A549 (cell line): ENCODE data around the gene PLXNB2. TPM values are rescaled to one million over a fixed set of nuclear protein-coding genes. Genes with fewer than 3 reads are reported as not detected.
A peak's percentile ranks its signal among the peaks of the same experiment; 100 is the strongest.

ENCODE experiments used
- ATAC-seq, 2 experiments: fragments of 200-7000 bp in 1 of 2; fragments of >200 bp in 1 of 2; cut with Nextera tagmentation in 1 of 2; cut with Tn5 transposase in 1 of 2; 3 replicates each; pipeline versions ENCODE4 v1.8.0 to v1.9.1; 2018 to 2020; ENCODE audit warnings: mild to moderate bottlenecking in 1 of 2, moderate library complexity in 1 of 2
- CTCF ChIA-PET: fragments of 300-600 bp; sonication (Branson Sonifier 250); formaldehyde crosslinking; extraction: SDS; loops from one replicate; lab custom pipeline; 2021; ENCODE audit warnings: antibody characterized with exemption, inconsistent platforms; lab: Yijun Ruan, JAX
- POLR2A ChIA-PET: fragments of 350-600 bp; formaldehyde crosslinking; extraction: SDS; loops from one replicate; lab custom pipeline; 2021; ENCODE audit warnings: antibody characterized with exemption, inconsistent platforms; lab: Yijun Ruan, JAX
- DNase-seq, 2 experiments: peaks; one replicate each; pipeline versions ENCODE4 v3.0.0 to v3.0.0-alpha.2; 2011 to 2016; ENCODE audit warnings: low read depth in 1 of 2, low spot score in 1 of 2
- FAIRE-seq: peaks from 2 replicates; lab custom pipeline; 2011; peaks lifted over from hg19 to GRCh38; lab: Jason Lieb, UNC
- H3K27ac ChIP-seq, 2 experiments: fragments of >200 bp; sonication (Bioruptor Twin); formaldehyde crosslinking; 3 replicates each; pipeline ENCODE4 v1.5.1; 2016 to 2017
- H3K4me1 ChIP-seq: fragments of >200 bp; sonication (Bioruptor Twin); formaldehyde crosslinking; 3 replicates; pipeline ENCODE4 v1.6.1; 2016
- H3K4me2 ChIP-seq: fragments of >200 bp; sonication (Bioruptor Twin); formaldehyde crosslinking; 3 replicates; pipeline ENCODE4 v1.6.1; 2016
- H3K4me3 ChIP-seq: fragments of >200 bp; sonication (Bioruptor Twin); formaldehyde crosslinking; 3 replicates; pipeline ENCODE4 v1.5.1; 2016
- H3K9me3 ChIP-seq: fragments of >200 bp; sonication (Bioruptor Twin); formaldehyde crosslinking; 3 replicates; pipeline ENCODE4 v1.6.1; 2016
- EHF ChIP-seq: fragments of 250-450 bp; sonication (Bioruptor Pico); IDR thresholded peaks from 2 replicates; pipeline ENCODE4 v1.5.0; 2020; ENCODE audit warnings: mild to moderate bottlenecking
- GATA3 ChIP-seq: IDR thresholded peaks from 2 replicates; pipeline ENCODE4 v1.6.1; 2012; ENCODE audit warnings: borderline replicate concordance
- HDAC2 ChIP-seq: fragments of 200-600 bp; sonication (generic); IDR thresholded peaks from 2 replicates; pipeline ENCODE4 v1.6.1; 2016
- HEYL ChIP-seq: fragments of 250-450 bp; sonication (Bioruptor Pico); IDR thresholded peaks from 2 replicates; pipeline ENCODE4 v1.8.0; 2021; ENCODE audit warnings: mild to moderate bottlenecking, moderate library complexity
- JUN ChIP-seq, 2 experiments: fragments of >200 bp; sonication (Bioruptor Twin); formaldehyde crosslinking; IDR thresholded peaks; 2 replicates in 1 of 2; 3 replicates in 1 of 2; pipeline ENCODE4 v1.6.1; 2016 to 2017
- JUNB ChIP-seq: fragments of >200 bp; sonication (Bioruptor Twin); formaldehyde crosslinking; IDR thresholded peaks from 2 replicates; pipeline ENCODE4 v1.6.1; 2016
- KDM5A ChIP-seq: fragments of 200-600 bp; sonication (generic); IDR thresholded peaks from 2 replicates; pipeline ENCODE4 v1.6.1; 2016; ENCODE audit warnings: antibody characterized with exemption, mild to moderate bottlenecking
- MAFK ChIP-seq: fragments of 450-650 bp; IDR thresholded peaks from 2 replicates; pipeline ENCODE4 v1.6.1; 2014; ENCODE audit not compliant: partially characterized antibody
- MAZ ChIP-seq: fragments of 150-350 bp; IDR thresholded peaks from 2 replicates; pipeline ENCODE4 v1.6.1; 2014; ENCODE audit warnings: antibody characterized with exemption, low read depth, low read length, borderline replicate concordance
- MYC ChIP-seq: IDR thresholded peaks from 2 replicates; pipeline ENCODE4 v1.6.1; 2012; ENCODE audit warnings: mild to moderate bottlenecking, inconsistent platforms, low read length, improper control_type of control experiment, borderline replicate concordance
- NR3C1 ChIP-seq: fragments of >200 bp; sonication (Bioruptor Twin); formaldehyde crosslinking; IDR thresholded peaks from 3 replicates; pipeline ENCODE4 v1.6.1; 2017
- POLR2A ChIP-seq: IDR thresholded peaks from 2 replicates; pipeline ENCODE4 v1.6.1; 2012; ENCODE audit warnings: mild to moderate bottlenecking, low read length
- POLR2AphosphoS2 ChIP-seq: conservative IDR thresholded peaks from 2 replicates; pipeline ENCODE4 v1.6.1; 2012; ENCODE audit warnings: low read length, improper control_type of control experiment, inconsistent platforms
- RAD21 ChIP-seq, 2 experiments: fragments of >200 bp in 1 of 2; sonication (Bioruptor Twin) in 1 of 2; formaldehyde crosslinking in 1 of 2; IDR thresholded peaks in 1 of 2; conservative IDR thresholded peaks in 1 of 2; 2 replicates in 1 of 2; 3 replicates in 1 of 2; pipeline ENCODE4 v1.6.1; 2012 to 2018; ENCODE audit warnings: inconsistent platforms in 1 of 2
- SREBF2 ChIP-seq: fragments of 450-650 bp; IDR thresholded peaks from 2 replicates; pipeline ENCODE4 v1.6.1; 2014; ENCODE audit warnings: mild to moderate bottlenecking, moderate library complexity
- ZC3H11A ChIP-seq: fragments of 450-650 bp; IDR thresholded peaks from 2 replicates; pipeline ENCODE4 v1.6.1; 2014; ENCODE audit warnings: antibody characterized with exemption, mild to moderate bottlenecking
- ZNF302 ChIP-seq: fragments of 250-450 bp; sonication (Bioruptor Pico); IDR thresholded peaks from 2 replicates; pipeline ENCODE4 v1.9.0; 2021; ENCODE audit warnings: inconsistent platforms, mild to moderate bottlenecking, moderate library complexity
- WGBS: methylation state at CpG from one replicate; pipeline ENCODE4 v1.1.6; 2017; ENCODE audit errors: missing lambda C conversion rate; 5-methylcytosine and 5-hydroxymethylcytosine counted together
- polyA plus RNA-seq, 4 experiments: library from polyadenylated mRNA; depleted of rRNA in 3 of 4; stranded (reverse); fragments of >200 nt; fragmentation: RNase III in 1 of 4; extraction: RNeasy Plus Mini Kit Qiagen cat#74134 plus additional on column Dnase treatment in 1 of 4; gene quantifications; 2 replicates in 3 of 4; 3 replicates in 1 of 4; pipeline ENCODE4 v1.2.3, GENCODE V29; 2011 to 2017
- TF ChIP-seq, protein P1 (sequence below): fragments of >200 bp; sonication (Bioruptor Twin); formaldehyde crosslinking; IDR thresholded peaks from 3 replicates; pipeline ENCODE4 v1.5.1; 2016
- TF ChIP-seq, protein P2 (sequence below): fragments of 250-450 bp; sonication (Bioruptor Pico); IDR thresholded peaks from 2 replicates; pipeline ENCODE4 v1.5.0; 2021; ENCODE audit warnings: mild to moderate bottlenecking, moderate library complexity, borderline replicate concordance
- TF ChIP-seq, protein P3 (sequence below): IDR thresholded peaks from 2 replicates; pipeline ENCODE4 v1.6.1; 2012
- TF ChIP-seq, protein P4 (sequence below): IDR thresholded peaks from 2 replicates; pipeline ENCODE4 v1.6.1; 2012

The PLXNB2 gene
- polyA plus RNA-seq, 2 of the 4 experiments (the other 2 are of a cell fraction), result 24.6 to 64.4 TPM

DNA sequence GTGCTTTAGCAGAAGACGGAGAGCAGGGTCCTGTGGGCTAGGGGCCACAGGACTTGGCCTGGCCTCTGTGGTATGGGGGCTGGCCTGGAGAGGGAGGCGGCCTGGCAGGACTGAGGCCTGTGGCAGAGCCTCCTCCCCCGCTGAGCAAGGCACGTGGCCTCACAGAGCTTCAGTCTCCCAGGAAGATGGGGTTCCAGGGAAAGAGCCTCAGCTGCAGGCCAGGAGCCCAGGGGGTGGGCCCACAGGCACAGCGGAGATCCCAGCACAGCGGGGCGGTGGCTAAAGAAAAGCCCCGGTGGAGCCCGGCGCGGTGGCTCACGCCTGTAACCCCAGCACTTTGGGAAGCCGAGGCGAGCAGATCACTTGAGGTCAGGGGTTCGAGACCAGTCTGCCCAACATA is 48.1 kb downstream of the PLXNB2 start:
- DNase-seq (no peak), ATAC-seq (no peak), FAIRE-seq (no peak)
- Histone ChIP-seq H3K4me3 (no peak overlapping the region), H3K4me1 (peaks cover 23% of the 10 kb centered on the region), H3K27ac (no peak overlapping the region), H3K4me2 (no peak overlapping the region), H3K9me3 (no peaks in the 10 kb centered on the region)
- no peak for TF ChIP-seq RAD21 (conservative IDR thresholded peaks at IDR 0.05 in 1 of 2, IDR thresholded peaks at IDR 0.05 in 1 of 2)
- TF ChIP-seq EHF (CRISPR knock-in tag), result no peak
- no peak for TF ChIP-seq GATA3
- no peak for TF ChIP-seq SREBF2
- TF ChIP-seq HEYL, result no peak
- TF ChIP-seq NR3C1, result no peak
- TF ChIP-seq, protein P1, sequence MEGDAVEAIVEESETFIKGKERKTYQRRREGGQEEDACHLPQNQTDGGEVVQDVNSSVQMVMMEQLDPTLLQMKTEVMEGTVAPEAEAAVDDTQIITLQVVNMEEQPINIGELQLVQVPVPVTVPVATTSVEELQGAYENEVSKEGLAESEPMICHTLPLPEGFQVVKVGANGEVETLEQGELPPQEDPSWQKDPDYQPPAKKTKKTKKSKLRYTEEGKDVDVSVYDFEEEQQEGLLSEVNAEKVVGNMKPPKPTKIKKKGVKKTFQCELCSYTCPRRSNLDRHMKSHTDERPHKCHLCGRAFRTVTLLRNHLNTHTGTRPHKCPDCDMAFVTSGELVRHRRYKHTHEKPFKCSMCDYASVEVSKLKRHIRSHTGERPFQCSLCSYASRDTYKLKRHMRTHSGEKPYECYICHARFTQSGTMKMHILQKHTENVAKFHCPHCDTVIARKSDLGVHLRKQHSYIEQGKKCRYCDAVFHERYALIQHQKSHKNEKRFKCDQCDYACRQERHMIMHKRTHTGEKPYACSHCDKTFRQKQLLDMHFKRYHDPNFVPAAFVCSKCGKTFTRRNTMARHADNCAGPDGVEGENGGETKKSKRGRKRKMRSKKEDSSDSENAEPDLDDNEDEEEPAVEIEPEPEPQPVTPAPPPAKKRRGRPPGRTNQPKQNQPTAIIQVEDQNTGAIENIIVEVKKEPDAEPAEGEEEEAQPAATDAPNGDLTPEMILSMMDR, result no peak
- TF ChIP-seq JUN (IDR thresholded peaks at IDR 0.05), result no peak
- TF ChIP-seq ZNF302 (CRISPR knock-in tag), result no peak
- no peak for TF ChIP-seq MAZ
- no peak for TF ChIP-seq KDM5A
- WGBS, result 85% methylated on average over 8 of the region's 15 CpGs
- ChIA-PET CTCF (interaction anchor here (1.0 kb wide), 1 partner anchor 17 kb away, joined by 3 read pairs; no protein-coding TSS in a partner anchor), POLR2A (no interaction called here)

DNA sequence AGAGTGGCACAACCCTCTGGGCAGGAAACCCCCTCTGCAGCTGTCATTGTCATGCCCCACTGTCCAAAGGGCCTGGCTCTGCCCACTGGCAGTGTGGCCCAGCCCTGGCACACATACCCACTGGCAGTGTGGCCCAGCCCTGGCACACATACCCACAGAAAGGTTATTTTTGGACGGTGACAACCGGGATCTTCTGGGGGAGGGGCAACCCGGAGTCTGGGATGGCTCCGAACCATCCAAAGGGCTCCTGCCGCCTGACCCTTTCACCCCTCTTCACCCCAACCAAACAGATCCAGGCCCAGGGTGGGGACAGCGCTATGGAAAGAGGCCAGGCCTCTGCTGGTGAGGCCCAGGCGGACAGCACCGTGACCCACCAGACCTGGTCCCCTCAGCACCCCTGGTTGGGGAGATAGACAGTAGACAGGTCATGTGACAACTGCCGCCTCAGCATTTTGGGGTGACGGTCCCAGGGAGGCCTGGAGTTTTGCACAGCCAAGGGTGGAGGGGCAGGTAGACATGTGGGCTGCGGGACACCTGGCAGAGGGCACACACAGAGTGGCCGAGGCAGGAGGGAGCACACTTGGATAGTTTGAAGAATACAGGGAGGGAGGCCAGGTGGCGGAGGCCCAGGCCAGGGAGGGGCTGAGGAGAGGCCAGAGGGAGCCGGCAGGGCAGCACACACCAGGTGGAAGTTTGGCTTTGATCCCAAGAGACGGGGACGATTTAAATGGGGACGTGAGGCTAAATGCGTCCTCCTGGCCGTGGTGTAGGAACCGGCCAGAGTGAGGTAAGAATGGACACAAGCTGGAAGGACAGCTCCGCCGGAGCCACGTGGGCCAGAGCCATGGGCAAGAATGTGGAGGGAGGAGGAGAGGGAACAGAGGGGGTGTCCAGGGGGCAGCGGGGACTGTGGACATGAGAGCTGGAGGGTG is 48.8 kb downstream of the PLXNB2 start:
- Histone ChIP-seq H3K4me2 (no peak overlapping the region), H3K4me3 (no peak overlapping the region), H3K4me1 (peaks cover 23% of the 10 kb centered on the region), H3K9me3 (no peaks in the 10 kb centered on the region), H3K27ac (no peak overlapping the region)
- DNase-seq (no peak), ATAC-seq (no peak), FAIRE-seq (no peak)
- 91% methylated on average over 21 of the region's 24 CpGs for whole genome bisulfite sequencing
- ChIA-PET CTCF (interaction anchor here (1.0 to 1.3 kb wide), 2 partner anchors 18 to 69 kb away, joined by 3 to 4 read pairs; no protein-coding TSS in a partner anchor), POLR2A (no interaction called here)
- TF ChIP-seq MAFK, result peak; percentile 91
- TF ChIP-seq, protein P2, sequence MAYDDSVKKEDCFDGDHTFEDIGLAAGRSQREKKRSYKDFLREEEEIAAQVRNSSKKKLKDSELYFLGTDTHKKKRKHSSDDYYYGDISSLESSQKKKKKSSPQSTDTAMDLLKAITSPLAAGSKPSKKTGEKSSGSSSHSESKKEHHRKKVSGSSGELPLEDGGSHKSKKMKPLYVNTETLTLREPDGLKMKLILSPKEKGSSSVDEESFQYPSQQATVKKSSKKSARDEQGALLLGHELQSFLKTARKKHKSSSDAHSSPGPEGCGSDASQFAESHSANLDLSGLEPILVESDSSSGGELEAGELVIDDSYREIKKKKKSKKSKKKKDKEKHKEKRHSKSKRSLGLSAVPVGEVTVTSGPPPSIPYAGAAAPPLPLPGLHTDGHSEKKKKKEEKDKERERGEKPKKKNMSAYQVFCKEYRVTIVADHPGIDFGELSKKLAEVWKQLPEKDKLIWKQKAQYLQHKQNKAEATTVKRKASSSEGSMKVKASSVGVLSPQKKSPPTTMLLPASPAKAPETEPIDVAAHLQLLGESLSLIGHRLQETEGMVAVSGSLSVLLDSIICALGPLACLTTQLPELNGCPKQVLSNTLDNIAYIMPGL (CRISPR knock-in tag), result no peak

DNA sequence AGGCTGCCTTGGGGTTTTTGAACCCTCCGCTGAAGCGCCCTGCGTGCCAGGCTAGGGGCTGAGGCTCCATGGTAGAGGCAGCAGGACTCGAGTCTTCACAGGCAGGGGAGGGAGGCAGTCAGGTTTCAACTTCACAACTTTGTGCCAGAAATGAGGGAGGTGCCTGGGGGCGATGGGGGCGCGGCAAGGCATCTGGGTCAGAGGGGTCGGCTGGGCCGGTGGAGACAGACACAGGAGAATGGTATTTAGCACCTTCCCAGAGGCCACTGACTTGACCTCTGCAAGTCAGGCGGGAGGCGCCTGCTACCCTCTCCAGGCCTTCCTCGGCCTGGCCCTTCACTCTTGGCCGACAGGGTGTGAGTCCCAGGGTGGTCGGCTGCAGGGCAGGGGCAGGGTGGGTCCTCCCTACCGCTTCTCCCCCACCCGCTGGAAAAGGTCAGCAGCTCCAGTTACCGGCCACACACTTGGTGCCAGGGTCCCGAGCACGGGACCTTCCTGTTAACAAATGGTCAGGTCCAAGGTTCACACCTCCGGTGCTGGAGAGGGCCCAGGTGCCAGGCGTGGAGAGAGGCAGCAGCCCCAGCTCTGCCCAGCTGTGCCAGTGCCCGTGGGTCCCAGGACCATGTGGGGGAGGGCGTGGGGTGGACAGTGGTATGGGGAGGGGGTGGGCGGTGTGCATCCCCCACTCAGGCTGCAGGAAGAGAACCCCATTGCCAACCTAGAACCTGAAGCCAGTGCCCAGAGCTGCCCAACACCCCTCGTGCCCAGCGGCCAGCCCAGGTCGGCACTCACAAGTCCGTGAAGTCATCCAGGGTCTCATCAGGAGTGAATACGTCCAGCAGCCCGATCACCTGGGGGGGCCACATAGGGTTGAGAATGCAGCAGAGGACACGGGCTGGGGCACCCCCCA is 49.7 kb downstream of the PLXNB2 start:
- FAIRE-seq (no peak), DNase-seq (no peak), ATAC-seq (no peak)
- 92% methylated on average over 11 of the region's 31 CpGs for WGBS
- Histone ChIP-seq H3K4me3 (no peak overlapping the region), H3K4me2 (no peak overlapping the region), H3K9me3 (no peaks in the 10 kb centered on the region), H3K4me1 (peaks cover 15% of the 10 kb centered on the region), H3K27ac (no peak overlapping the region)
- TF ChIP-seq, protein P3, sequence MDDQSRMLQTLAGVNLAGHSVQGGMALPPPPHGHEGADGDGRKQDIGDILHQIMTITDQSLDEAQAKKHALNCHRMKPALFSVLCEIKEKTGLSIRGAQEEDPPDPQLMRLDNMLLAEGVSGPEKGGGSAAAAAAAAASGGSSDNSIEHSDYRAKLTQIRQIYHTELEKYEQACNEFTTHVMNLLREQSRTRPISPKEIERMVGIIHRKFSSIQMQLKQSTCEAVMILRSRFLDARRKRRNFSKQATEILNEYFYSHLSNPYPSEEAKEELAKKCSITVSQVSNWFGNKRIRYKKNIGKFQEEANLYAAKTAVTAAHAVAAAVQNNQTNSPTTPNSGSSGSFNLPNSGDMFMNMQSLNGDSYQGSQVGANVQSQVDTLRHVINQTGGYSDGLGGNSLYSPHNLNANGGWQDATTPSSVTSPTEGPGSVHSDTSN, result no peak
- TF ChIP-seq MYC (no peak), HDAC2 (no peak), GATA3 (no peak), JUNB (no peak), ZC3H11A (no peak), JUN (IDR thresholded peaks at IDR 0.05) (no peak), POLR2A (no peak), SREBF2 (no peak), POLR2AphosphoS2 (no peak)
- TF ChIP-seq, protein P4, sequence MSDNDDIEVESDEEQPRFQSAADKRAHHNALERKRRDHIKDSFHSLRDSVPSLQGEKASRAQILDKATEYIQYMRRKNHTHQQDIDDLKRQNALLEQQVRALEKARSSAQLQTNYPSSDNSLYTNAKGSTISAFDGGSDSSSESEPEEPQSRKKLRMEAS, result no peak
- ChIA-PET POLR2A (no interaction called here), CTCF (interaction anchor here (1.3 to 2.4 kb wide), 2 partner anchors 70 to 84 kb away, joined by 4 to 11 read pairs; no protein-coding TSS in a partner anchor)
